ENCODE data around the gene RASGRP2. TPM values are rescaled to one million over a fixed set of nuclear protein-coding genes. Genes with fewer than 3 reads are reported as not detected.

RASGRP2 gene
- total and polyA plus RNA-seq, 2 donors (not counting 1 experiment from before 2014, with no cell fraction given): 1.2 to 5.2 TPM

- Histone ChIP-seq H3K27me3 (ENCODE audit: control insufficient read depth, insufficient read depth, low read length) (no peaks in the 10 kb centered on the region), H3K4me2 (ENCODE audit: extremely low read depth, insufficient read depth, low read length) (peak overlapping the region; percentile 94), H2AFZ (ENCODE audit: low read length) (no peak overlapping the region), H3K4me1 (ENCODE audit: control insufficient read depth, extremely low read depth, insufficient read depth, low read length) (peaks cover 12% of the 10 kb centered on the region), H3K27ac (ENCODE audit: insufficient read depth, low read length) (peak overlapping the region; percentile 93), H3K4me3 (replicated peaks in 1 of 4; ENCODE audit: control extremely low read depth in 1 of 4, insufficient read depth in 1 of 4, low read depth in 3 of 4, low read length in 4 of 4) (peak overlapping the region; percentile 65 to 81 (median 79)), H4K20me1 (ENCODE audit: control insufficient read depth, extremely low read depth, insufficient read depth, low read length) (peaks cover 4% of the 10 kb centered on the region), H3K36me3 (ENCODE audit: control insufficient read depth, insufficient read depth, low read length) (peaks cover 17% of the 10 kb centered on the region), H3K79me2 (ENCODE audit: control insufficient read depth, insufficient read depth, low read length) (peaks cover 48% of the 10 kb centered on the region), H3K9ac (ENCODE audit: insufficient read depth, low read length) (peak overlapping the region; percentile 98), H3K9me3 (ENCODE audit: control insufficient read depth, insufficient read depth, low read depth, low read length) (no peaks in the 10 kb centered on the region)
- DNase-seq (ENCODE audit: low read depth in 2 of 2): peak; percentile 77 to 81
- TF ChIP-seq EZH2 (IDR thresholded peaks at IDR 0.05; ENCODE audit: low read length, missing control alignments): no peak
- TF ChIP-seq CTCF (conservative IDR thresholded peaks at IDR 0.05 in 1 of 2, IDR thresholded peaks at IDR 0.05 in 1 of 2; ENCODE audit: low read depth in 1 of 2, low read length in 2 of 2): no peak
Observed at GRCh38 chr11:64777449-64778222, 33.7 kb upstream of the RASGRP2 start.

DNA sequence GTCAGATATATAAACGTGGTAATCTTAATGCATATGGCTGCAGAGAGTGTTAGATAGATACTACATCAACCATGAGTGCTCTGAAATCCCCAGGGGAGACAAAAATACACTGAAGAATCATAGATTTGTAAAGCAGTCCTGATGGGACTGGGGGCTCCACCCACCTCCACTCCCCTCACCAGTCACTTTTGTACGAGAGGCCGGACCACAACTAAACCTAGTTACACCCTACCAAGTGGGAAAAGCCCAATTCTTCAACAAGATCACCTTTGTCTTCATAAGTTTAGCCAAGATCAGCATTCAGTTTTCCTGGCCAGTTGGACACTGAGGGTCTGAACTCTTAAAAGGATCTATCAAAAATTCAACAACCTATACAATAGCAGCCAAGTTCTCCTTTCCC, 32.9 kb upstream of the RASGRP2 start:
- Histone ChIP-seq H3K27me3 (ENCODE audit: control insufficient read depth, insufficient read depth, low read length) (no peaks in the 10 kb centered on the region), H2AFZ (ENCODE audit: low read length) (no peak overlapping the region), H3K79me2 (ENCODE audit: control insufficient read depth, insufficient read depth, low read length) (peaks cover 52% of the 10 kb centered on the region), H3K4me3 (replicated peaks in 1 of 4; ENCODE audit: control extremely low read depth in 1 of 4, insufficient read depth in 1 of 4, low read depth in 3 of 4, low read length in 4 of 4) (peak overlapping the region; percentile 65 to 81 (median 79)), H3K27ac (ENCODE audit: insufficient read depth, low read length) (peak overlapping the region; percentile 40), H3K9me3 (ENCODE audit: control insufficient read depth, insufficient read depth, low read depth, low read length) (no peaks in the 10 kb centered on the region), H3K4me1 (ENCODE audit: control insufficient read depth, extremely low read depth, insufficient read depth, low read length) (peaks cover 12% of the 10 kb centered on the region), H4K20me1 (ENCODE audit: control insufficient read depth, extremely low read depth, insufficient read depth, low read length) (peaks cover 4% of the 10 kb centered on the region), H3K4me2 (ENCODE audit: extremely low read depth, insufficient read depth, low read length) (peak overlapping the region; percentile 94), H3K9ac (ENCODE audit: insufficient read depth, low read length) (peak overlapping the region; percentile 35), H3K36me3 (ENCODE audit: control insufficient read depth, insufficient read depth, low read length) (peaks cover 17% of the 10 kb centered on the region)
- no peak for DNase-seq (ENCODE audit: low read depth in 2 of 2)
- TF ChIP-seq CTCF (conservative IDR thresholded peaks at IDR 0.05 in 1 of 2, IDR thresholded peaks at IDR 0.05 in 1 of 2; ENCODE audit: low read depth in 1 of 2, low read length in 2 of 2) (no peak), EZH2 (IDR thresholded peaks at IDR 0.05; ENCODE audit: low read length, missing control alignments) (no peak)

- H3K9ac ChIP-seq (ENCODE audit: insufficient read depth, low read length): no peak overlapping the region
Observed at GRCh38 chr11:64776425-64776824, 32.5 kb upstream of the RASGRP2 start.

More at GRCh38 chr11:64776425-64776824, 32.5 kb upstream of the RASGRP2 start:
- Histone ChIP-seq H3K4me2 (ENCODE audit: extremely low read depth, insufficient read depth, low read length) (peak overlapping the region; percentile 94), H3K27ac (ENCODE audit: insufficient read depth, low read length) (no peak overlapping the region), H3K4me3 (replicated peaks in 1 of 4; ENCODE audit: control extremely low read depth in 1 of 4, insufficient read depth in 1 of 4, low read depth in 3 of 4, low read length in 4 of 4) (peak overlapping the region; percentile 65 to 81 (median 79)), H4K20me1 (ENCODE audit: control insufficient read depth, extremely low read depth, insufficient read depth, low read length) (peaks cover 4% of the 10 kb centered on the region), H2AFZ (ENCODE audit: low read length) (no peak overlapping the region), H3K79me2 (ENCODE audit: control insufficient read depth, insufficient read depth, low read length) (peaks cover 56% of the 10 kb centered on the region), H3K36me3 (ENCODE audit: control insufficient read depth, insufficient read depth, low read length) (peaks cover 18% of the 10 kb centered on the region), H3K4me1 (ENCODE audit: control insufficient read depth, extremely low read depth, insufficient read depth, low read length) (peaks cover 12% of the 10 kb centered on the region), H3K9me3 (ENCODE audit: control insufficient read depth, insufficient read depth, low read depth, low read length) (no peaks in the 10 kb centered on the region), H3K27me3 (ENCODE audit: control insufficient read depth, insufficient read depth, low read length) (no peaks in the 10 kb centered on the region)
- TF ChIP-seq CTCF (conservative IDR thresholded peaks at IDR 0.05 in 1 of 2, IDR thresholded peaks at IDR 0.05 in 1 of 2; ENCODE audit: low read depth in 1 of 2, low read length in 2 of 2) (no peak), EZH2 (IDR thresholded peaks at IDR 0.05; ENCODE audit: low read length, missing control alignments) (no peak)
- DNase-seq (ENCODE audit: low read depth in 2 of 2): no peak
